ENCODE results near the gene TRAPPC12.

Gene TRAPPC12

DNA sequence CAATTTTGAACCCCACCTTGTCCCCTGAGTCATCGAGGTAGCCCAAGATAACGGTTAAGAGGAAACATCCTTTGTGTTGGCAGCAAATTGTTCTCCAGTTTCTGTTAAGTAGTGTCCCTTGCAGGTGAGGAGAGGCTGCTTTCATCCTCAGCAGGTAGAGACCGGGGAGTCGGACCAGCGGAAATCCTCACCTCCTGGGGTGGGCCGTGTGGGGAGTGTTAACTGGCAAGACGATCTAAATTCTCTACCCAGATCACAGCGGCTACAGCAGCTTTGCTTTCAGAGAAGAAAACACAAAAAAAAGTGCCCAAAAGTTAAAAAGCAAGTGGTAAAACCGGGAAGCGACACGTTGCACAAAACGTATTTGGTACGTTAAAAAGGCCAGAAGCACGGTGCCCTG lies 76.6 kb downstream of the TRAPPC12 start:
- no peak for DNase-seq (ENCODE audit: low spot score)

- DNase-seq (ENCODE audit: low spot score): no peak
Observed at GRCh38 chr2:3457524-3458395, 78.3 kb downstream of the TRAPPC12 start.

DNA sequence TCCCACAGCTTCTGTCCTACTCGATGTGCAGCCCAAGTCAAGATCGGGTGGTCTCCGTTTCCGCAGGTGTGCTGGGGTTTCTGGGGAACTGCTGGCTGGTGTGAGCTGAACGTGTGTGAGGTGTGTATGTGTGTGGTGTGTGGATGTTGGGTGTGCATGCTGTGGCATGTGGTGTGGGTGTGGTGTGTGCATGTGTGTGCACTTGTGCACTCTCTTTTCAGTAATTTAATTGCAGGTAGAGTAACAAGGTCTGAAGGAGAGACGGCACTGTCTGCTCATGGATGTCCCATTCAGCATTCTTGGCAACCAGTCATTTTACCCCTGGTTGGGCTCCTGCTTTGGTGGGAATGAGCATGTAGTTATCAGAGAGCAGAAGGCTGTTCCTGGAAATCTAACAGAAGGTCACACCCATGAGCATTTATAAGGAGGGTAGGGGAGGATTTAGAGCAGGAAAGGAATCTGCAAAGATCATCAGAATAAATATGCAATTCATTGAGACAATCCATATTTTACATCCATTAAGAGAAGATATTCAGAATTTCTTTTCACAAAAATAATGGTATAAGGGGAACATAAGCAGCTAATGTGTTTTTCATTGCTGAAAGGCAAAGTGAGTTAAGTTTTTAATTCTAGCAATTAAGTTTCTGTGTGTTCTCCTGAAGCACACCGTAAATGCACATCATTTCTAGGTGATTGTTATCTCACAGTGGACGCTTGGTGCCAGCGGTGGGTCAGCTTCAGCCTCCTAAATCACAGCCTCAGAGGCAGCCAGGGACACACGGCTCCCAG lies 79.1 kb downstream of the TRAPPC12 start:
- DNase-seq (ENCODE audit: low spot score): no peak

GRCh38 chr2:3459185-3460015 lies 79.9 kb downstream of the TRAPPC12 start:
- DNase-seq (ENCODE audit: low spot score): no peak

GRCh38 chr2:3460156-3460555 lies 80.7 kb downstream of the TRAPPC12 start:
- DNase-seq (ENCODE audit: low spot score): no peak

- DNase-seq (ENCODE audit: low spot score): no peak
Observed at GRCh38 chr2:3460831-3461800, 81.6 kb downstream of the TRAPPC12 start.

DNA sequence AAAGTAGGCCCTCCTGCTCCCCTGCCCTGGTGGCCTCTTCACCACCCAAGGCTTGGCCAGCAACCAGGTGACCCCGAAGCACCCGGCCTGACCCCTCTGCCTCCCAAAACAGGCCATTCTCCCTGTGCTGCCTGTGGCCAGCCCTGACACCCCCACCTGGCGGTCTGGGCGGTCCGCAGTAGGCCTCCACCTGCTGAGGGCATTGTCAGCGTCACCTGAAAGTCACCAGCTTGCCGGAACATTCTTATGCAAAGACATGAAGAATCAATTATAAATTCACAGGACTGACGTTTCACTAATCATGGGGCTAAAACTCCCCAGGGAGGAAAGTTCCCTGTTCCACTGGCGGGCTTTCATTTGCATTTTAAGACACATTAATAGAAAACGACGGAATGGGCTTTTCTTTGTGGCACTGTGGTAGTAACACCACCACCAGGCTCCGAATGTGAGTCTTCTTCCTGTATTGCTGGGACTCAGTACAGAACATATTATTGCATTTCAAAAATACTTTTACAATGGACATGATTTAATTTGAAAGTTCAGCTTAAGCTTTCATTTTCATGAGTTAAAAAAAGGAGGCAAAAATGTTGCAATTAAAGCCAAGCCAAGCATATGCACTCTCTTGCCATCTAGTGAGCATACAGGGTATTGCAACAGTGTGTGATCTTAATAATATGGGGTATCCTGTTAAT lies 82.5 kb downstream of the TRAPPC12 start:
- peak; percentile 57 for DNase-seq (ENCODE audit: low spot score)

DNA sequence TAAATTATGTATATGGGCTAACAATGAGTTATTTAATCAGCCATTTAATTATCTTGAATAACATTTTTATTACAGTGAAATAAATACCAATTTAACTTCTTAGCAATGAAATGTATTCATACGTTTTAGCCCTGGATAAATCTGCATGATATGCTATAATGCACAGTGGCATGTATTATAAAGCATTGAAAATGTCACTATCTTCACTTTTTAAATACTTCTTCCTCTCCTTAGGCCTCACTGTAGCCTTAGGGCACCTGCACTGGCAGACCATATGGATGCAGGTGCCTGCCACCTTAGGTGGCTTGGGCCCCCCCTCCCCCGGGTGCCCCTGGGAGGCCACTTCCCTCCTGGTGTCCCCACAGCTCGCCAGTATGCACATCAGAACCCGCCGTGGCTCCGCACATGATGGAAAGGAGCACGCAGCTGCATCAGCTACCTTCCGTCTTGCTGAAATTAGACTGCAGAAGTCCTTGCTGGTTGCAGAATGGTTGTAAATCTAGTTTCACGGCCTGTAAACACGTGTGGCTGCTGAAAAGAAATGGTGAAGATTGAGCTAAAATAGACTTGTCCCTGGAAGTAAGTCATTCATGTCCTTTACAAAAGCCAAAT lies 83.1 kb downstream of the TRAPPC12 start:
- DNase-seq (ENCODE audit: low spot score): no peak

- no peak for DNase-seq (ENCODE audit: low spot score)
Observed at GRCh38 chr2:3463186-3463835, 83.8 kb downstream of the TRAPPC12 start.

DNA sequence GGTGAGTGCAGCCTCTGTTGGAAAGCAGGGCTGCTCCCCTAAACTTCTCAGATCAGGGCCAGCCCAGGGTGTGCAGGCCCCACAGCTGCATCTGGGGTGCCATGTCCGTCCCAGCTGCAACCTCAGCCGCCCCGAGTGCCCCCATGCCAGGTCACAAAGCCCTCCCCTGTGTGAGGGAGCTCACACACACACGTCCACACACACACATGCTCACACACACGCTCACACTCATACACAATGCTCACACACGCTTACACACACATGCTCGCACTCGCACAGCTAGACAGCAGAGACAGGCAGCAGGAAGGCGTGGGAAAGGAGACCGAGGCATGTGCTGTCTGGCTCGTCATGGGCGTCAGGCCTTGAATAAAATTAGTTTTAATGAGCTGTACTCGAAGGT lies 84.5 kb downstream of the TRAPPC12 start:
- no peak for DNase-seq (ENCODE audit: low spot score)

DNA sequence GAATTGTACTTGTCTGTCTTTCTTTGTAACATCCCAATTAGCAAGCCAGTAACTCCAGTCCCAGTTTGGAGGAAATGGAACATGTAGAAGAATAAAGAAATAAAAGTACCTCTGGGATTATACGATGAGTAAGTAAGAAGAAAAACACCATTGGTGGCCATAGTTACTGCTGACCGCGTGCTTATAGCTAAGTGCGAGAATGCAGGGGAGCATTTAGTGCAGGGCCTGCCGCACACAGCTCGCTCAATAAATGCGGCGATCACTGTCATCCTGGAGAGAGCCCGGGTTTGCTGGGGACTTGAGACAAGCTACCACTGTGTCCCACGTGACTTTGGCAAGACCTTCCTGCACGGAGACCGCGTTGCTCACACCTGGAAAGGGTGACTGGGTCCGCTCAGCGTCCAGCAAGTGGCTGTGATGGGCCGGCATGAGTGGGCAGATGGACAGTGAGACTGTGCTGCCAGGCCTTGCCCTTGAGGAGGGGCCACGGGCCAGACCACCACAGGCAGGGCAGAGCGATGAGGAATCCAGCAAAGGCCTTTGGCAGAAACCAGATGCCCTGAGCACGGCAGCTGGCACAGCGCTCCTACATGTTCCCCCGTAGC lies 85.0 kb downstream of the TRAPPC12 start:
- no peak for DNase-seq (ENCODE audit: low spot score)

DNA sequence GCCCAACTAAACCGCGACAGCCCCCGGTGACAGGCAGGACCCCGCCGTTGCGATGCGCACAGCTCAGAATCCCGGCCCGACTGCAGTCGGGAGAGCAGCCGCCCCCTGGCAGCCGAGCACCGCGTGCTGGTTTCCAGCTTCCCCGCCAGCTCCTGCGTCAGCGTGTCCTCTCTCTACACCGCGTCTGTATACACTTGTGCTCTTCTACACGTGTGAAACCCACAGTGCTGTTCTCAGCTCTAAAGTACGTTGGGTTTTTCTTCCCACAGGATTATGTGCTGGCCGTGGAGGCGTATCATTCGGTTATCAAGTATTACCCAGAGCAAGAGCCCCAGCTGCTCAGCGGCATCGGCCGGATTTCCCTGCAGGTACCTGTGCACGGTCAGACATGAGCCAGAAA lies 85.8 kb downstream of the TRAPPC12 start:
- DNase-seq (ENCODE audit: low spot score): no peak

DNA sequence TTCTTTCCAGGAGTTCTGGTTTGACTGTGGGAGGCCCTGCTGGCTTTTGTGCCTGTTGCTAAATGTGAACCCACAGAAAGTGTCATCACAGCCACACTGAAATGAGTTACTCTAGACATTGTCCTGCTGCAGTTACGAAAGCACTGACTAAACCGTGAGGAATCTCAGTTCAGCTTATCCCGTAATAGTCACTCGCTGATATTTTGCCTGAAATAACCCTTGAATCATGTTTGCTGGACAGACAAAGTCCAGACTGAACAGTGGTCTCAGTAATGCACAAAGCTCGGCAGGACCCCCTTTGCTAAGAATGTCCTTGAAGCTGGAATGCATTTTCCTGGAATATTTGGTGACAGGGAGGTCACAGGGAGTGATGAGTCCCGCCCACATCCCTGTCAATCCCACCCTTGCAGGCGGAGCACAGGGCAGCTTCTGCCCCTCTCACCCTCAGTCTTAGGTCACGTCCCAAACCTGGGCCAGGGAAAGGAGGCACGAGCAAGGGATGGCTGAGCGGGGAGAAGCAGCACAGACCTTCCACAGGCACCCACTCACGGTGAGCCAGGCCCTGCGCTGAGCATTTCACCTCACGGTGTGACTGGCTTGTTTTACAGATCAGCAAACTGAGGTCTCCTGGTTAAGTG lies 86.5 kb downstream of the TRAPPC12 start:
- DNase-seq (ENCODE audit: low spot score): no peak

DNA sequence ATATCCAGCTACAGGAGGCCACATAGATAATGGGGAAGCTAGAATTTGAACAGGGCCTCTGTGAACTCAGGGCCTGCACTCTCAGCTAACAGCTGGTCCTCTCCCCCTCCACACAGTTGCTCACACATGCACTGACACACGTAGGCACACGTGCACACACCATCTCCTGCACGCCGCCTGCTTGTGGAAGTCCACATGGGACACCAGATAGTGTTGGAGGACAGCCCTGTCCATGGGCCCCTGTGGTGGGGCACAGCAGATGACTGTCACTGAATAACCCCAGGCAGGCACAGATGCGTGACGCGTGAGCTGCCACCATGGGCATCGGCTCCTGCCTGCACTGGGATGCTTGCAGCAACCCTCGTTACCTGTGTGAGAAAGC lies 87.0 kb downstream of the TRAPPC12 start:
- no peak for DNase-seq (ENCODE audit: low spot score)

- DNase-seq (ENCODE audit: low spot score): no peak
Observed at GRCh38 chr2:3466966-3467365, 87.5 kb downstream of the TRAPPC12 start.

DNA sequence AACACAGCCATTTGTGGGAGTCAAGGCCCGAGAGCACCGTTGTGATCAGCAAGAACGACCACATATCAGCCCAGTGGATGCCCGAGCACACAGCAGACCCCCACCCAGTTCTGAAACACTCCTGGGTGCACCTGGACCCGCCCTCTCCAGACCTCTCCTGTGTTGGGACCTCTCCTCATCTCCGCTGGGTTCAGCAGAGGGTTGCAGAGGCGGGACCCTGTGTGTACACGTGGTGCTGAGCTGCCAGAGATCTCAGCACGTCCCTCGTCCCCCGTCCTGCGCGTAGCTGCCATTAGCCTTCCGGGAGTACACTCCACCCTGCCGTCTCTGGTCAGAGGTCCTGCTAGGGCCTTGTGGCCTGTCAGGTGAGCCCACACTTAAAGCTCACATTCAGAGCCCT lies 88.2 kb downstream of the TRAPPC12 start:
- no peak for DNase-seq (ENCODE audit: low spot score)

GRCh38 chr2:3468296-3468988 lies 88.9 kb downstream of the TRAPPC12 start:
- no peak for DNase-seq (ENCODE audit: low spot score)

- no peak for DNase-seq (ENCODE audit: low spot score)
Observed at GRCh38 chr2:3469486-3469885, 90.0 kb downstream of the TRAPPC12 start.

All from globus pallidus (tissue), 1 donor.